ENCODE results near the gene PDE3B. TPM values are rescaled to one million over a fixed set of nuclear protein-coding genes. Genes with fewer than 3 reads are reported as not detected.
A peak's percentile ranks its signal among the peaks of the same experiment; 100 is the strongest.
"Not testable (repeated sequence)": the region's sequence is repeated elsewhere in the genome, so short reads cannot be mapped to it uniquely, and the experiment has no call there.

The PDE3B gene
- total RNA-seq, 1 donor from 2014 or later = 14.1 TPM

- no peak for DNase-seq
- no peak overlapping the region for H3K27ac Mint-ChIP-seq (ENCODE audit: unreplicated experiment)
- no peaks in the 10 kb centered on the region for H3K4me1 Mint-ChIP-seq (ENCODE audit: low read depth, unreplicated experiment)
- no peak for TF ChIP-seq CTCF (IDR thresholded peaks at IDR 0.05; ENCODE audit: partially characterized antibody, unreplicated experiment)
- no peak overlapping the region for H3K4me3 Mint-ChIP-seq (ENCODE audit: unreplicated experiment)
- no peaks in the 10 kb centered on the region for H3K27me3 Mint-ChIP-seq (ENCODE audit: unreplicated experiment)
- H3K9me3 Mint-ChIP-seq (ENCODE audit: unreplicated experiment) = no peaks in the 10 kb centered on the region
- H3K36me3 Mint-ChIP-seq (ENCODE audit: unreplicated experiment) = no peaks in the 10 kb centered on the region
Measured at GRCh38 chr11:14873632-14874031, 230.0 kb downstream of the PDE3B start.

- H3K27me3 Mint-ChIP-seq (ENCODE audit: unreplicated experiment) = no peaks in the 10 kb centered on the region
- H3K4me1 Mint-ChIP-seq (ENCODE audit: low read depth, unreplicated experiment) = no peaks in the 10 kb centered on the region
- no peak for DNase-seq
Measured at GRCh38 chr11:14875163-14875562, 231.6 kb downstream of the PDE3B start.

GRCh38 chr11:14881576-14882193 lies 238.1 kb downstream of the PDE3B start:
- peaks cover 4% of the 10 kb centered on the region for H3K4me1 Mint-ChIP-seq (ENCODE audit: low read depth, unreplicated experiment)
- no peak overlapping the region for H3K4me3 Mint-ChIP-seq (ENCODE audit: unreplicated experiment)
- H3K27me3 Mint-ChIP-seq (ENCODE audit: unreplicated experiment) = no peaks in the 10 kb centered on the region
- DNase-seq = no peak
- peaks cover 8% of the 10 kb centered on the region for H3K36me3 Mint-ChIP-seq (ENCODE audit: unreplicated experiment)
- peaks cover 6% of the 10 kb centered on the region for H3K9me3 Mint-ChIP-seq (ENCODE audit: unreplicated experiment)
- peak overlapping the region; percentile 65 for H3K27ac Mint-ChIP-seq (ENCODE audit: unreplicated experiment)
- no peak for TF ChIP-seq CTCF (IDR thresholded peaks at IDR 0.05; ENCODE audit: partially characterized antibody, unreplicated experiment)

More at GRCh38 chr11:14875163-14875562, 231.6 kb downstream of the PDE3B start:
- no peaks in the 10 kb centered on the region for H3K36me3 Mint-ChIP-seq (ENCODE audit: unreplicated experiment)
- no peaks in the 10 kb centered on the region for H3K9me3 Mint-ChIP-seq (ENCODE audit: unreplicated experiment)
- no peak for TF ChIP-seq CTCF (IDR thresholded peaks at IDR 0.05; ENCODE audit: partially characterized antibody, unreplicated experiment)
- H3K27ac Mint-ChIP-seq (ENCODE audit: unreplicated experiment) = no peak overlapping the region
- no peak overlapping the region for H3K4me3 Mint-ChIP-seq (ENCODE audit: unreplicated experiment)

GRCh38 chr11:14882196-14882595 lies 238.6 kb downstream of the PDE3B start:
- H3K4me3 Mint-ChIP-seq (ENCODE audit: unreplicated experiment) = no peak overlapping the region
- no peak for TF ChIP-seq CTCF (IDR thresholded peaks at IDR 0.05; ENCODE audit: partially characterized antibody, unreplicated experiment)

GRCh38 chr11:14883683-14884082 lies 240.1 kb downstream of the PDE3B start:
- H3K9me3 Mint-ChIP-seq (ENCODE audit: unreplicated experiment); H3K4me3 Mint-ChIP-seq (ENCODE audit: unreplicated experiment); H3K27ac Mint-ChIP-seq (ENCODE audit: unreplicated experiment); H3K36me3 Mint-ChIP-seq (ENCODE audit: unreplicated experiment); H3K4me1 Mint-ChIP-seq (ENCODE audit: low read depth, unreplicated experiment); H3K27me3 Mint-ChIP-seq (ENCODE audit: unreplicated experiment); DNase-seq: not testable (repeated sequence)

More at GRCh38 chr11:14882196-14882595, 238.6 kb downstream of the PDE3B start:
- no peak overlapping the region for H3K27ac Mint-ChIP-seq (ENCODE audit: unreplicated experiment)
- no peak for DNase-seq
- peaks cover 4% of the 10 kb centered on the region for H3K4me1 Mint-ChIP-seq (ENCODE audit: low read depth, unreplicated experiment)
- H3K27me3 Mint-ChIP-seq (ENCODE audit: unreplicated experiment) = no peaks in the 10 kb centered on the region
- peaks cover 6% of the 10 kb centered on the region for H3K9me3 Mint-ChIP-seq (ENCODE audit: unreplicated experiment)
- peaks cover 8% of the 10 kb centered on the region for H3K36me3 Mint-ChIP-seq (ENCODE audit: unreplicated experiment)
